ENCODE data around the gene PEAK3.

PEAK3 gene

DNA sequence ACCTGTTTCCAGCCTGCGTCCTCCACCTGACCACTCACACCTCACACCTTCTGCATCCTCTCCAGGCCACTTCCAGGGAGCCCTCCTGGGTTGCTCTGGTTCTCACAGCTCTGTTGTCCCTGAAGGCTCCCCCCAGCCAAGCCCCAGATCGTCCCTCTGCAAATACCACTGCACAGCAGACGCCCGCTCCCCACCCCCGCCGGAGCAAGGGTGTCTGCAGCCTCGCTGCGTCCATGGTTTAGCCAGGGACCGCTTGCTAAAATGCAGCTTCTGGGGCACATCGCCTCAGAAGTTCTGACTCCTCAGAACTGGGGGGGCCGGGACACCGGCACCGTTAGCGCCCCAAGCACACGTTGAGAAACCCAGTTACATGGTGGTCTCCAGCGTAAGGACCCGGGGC, 25.0 kb upstream of the PEAK3 start:
- no peak for TF ChIP-seq CTCF (IDR thresholded peaks at IDR 0.05; ENCODE audit: borderline replicate concordance, control extremely low read depth, extremely low read depth, insufficient read depth, missing control alignments)
- DNase-seq (ENCODE audit: low spot score): no peak
- in situ Hi-C loops (cut with MboI; ENCODE audit: low sequenced_read_pairs, unreplicated experiment): no loop called here

GRCh38 chr19:2306281-2306806, 24.4 kb upstream of the PEAK3 start:
- in situ Hi-C loops (cut with MboI; ENCODE audit: low sequenced_read_pairs, unreplicated experiment): no loop called here

GRCh38 chr19:2305452-2306280, 23.7 kb upstream of the PEAK3 start:
- DNase-seq (ENCODE audit: low spot score): no peak
- in situ Hi-C loops (cut with MboI; ENCODE audit: low sequenced_read_pairs, unreplicated experiment): no loop called here
- TF ChIP-seq CTCF (IDR thresholded peaks at IDR 0.05; ENCODE audit: borderline replicate concordance, control extremely low read depth, extremely low read depth, insufficient read depth, missing control alignments): no peak

More at GRCh38 chr19:2306281-2306806, 24.4 kb upstream of the PEAK3 start:
- DNase-seq (ENCODE audit: low spot score): no peak
- TF ChIP-seq CTCF (IDR thresholded peaks at IDR 0.05; ENCODE audit: borderline replicate concordance, control extremely low read depth, extremely low read depth, insufficient read depth, missing control alignments): no peak

GRCh38 chr19:2303211-2303798, 21.3 kb upstream of the PEAK3 start:
- no peak for TF ChIP-seq CTCF (IDR thresholded peaks at IDR 0.05; ENCODE audit: borderline replicate concordance, control extremely low read depth, extremely low read depth, insufficient read depth, missing control alignments)
- no peak for DNase-seq (ENCODE audit: low spot score)
- in situ Hi-C loops (cut with MboI; ENCODE audit: low sequenced_read_pairs, unreplicated experiment): no loop called here

DNA sequence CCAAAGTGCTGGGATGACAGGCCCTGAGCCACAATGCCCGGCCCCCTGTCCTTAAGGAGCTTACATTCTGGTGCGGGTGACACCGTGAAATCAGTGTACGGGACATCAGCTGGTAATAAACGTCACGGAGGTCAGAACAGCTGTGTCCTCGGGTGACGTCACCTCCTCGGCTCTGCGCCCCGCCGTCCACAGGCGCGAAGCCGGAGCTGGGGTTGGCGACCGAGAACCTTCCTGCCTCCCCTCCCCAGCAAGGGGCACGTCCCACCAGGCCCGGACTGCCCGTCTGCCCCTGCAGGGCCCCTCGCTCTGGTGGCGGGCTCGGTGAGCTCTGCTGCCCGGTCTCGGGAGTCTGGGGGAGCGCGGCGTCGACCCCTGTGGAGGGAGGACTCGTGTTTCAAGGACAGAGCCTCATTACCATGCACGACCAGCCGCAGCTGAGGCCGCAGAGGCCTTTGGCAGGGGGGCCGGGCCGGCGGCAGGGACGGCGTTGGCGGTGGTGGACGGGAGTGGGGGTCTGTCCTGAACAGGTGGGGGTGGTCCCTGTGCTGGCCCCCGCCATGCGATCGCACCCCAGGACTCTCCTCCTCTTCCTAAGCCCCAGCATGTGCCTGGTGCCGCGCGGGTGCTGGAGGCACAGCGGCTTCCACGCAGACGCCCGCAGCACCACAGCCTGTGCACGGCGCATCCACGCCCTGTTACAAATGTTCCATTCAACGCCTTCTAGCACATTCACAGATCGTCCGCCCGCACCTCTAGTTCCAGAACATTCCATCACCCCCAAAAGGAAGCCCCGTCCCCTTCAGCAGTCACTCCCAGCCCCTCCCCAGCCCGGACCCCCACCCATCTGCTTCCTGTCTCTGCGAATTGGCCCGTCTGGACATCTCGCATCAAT, 20.6 kb upstream of the PEAK3 start:
- DNase-seq (ENCODE audit: low spot score): no peak
- no peak for TF ChIP-seq CTCF (IDR thresholded peaks at IDR 0.05; ENCODE audit: borderline replicate concordance, control extremely low read depth, extremely low read depth, insufficient read depth, missing control alignments)
- in situ Hi-C loops (cut with MboI; ENCODE audit: low sequenced_read_pairs, unreplicated experiment): no loop called here

DNA sequence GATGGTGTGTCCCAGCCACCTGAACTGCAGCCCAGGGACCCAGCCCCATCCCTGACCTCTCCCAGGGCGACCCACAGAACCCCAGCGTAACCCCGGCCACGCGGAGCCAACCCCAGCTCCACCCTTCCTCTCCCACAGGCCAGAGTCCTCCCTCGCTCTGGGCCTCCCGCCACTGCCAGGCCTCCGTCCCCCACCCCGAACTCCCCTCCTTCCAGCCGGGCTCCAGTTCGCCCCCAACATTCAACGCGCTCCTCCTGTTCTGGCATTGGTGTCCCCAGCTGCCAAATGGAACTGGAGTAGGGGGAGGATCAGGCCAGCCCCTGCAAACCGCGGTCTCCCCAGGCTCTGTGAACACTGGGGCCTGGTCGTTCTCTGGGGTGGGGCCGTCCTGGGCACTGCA, 18.6 kb upstream of the PEAK3 start:
- no peak for TF ChIP-seq CTCF (IDR thresholded peaks at IDR 0.05; ENCODE audit: borderline replicate concordance, control extremely low read depth, extremely low read depth, insufficient read depth, missing control alignments)
- no peak for DNase-seq (ENCODE audit: low spot score)
- in situ Hi-C loops (cut with MboI; ENCODE audit: low sequenced_read_pairs, unreplicated experiment): no loop called here

All from GM13976 (cell line).